ENCODE measurements around the gene OPCML.

Gene OPCML

GRCh38 chr11:133041181-133041580 lies 491.1 kb downstream of the OPCML start:
- no peak for DNase-seq (ENCODE audit: low spot score)
- in situ Hi-C loops (cut with MboI; ENCODE audit: low sequenced_read_pairs, unreplicated experiment) = no loop called here
- no peak for TF ChIP-seq CTCF (IDR thresholded peaks at IDR 0.05; ENCODE audit: borderline replicate concordance, control extremely low read depth, extremely low read depth, insufficient read depth, missing control alignments)

- no peak for DNase-seq (ENCODE audit: low spot score)
- TF ChIP-seq CTCF (IDR thresholded peaks at IDR 0.05; ENCODE audit: borderline replicate concordance, control extremely low read depth, extremely low read depth, insufficient read depth, missing control alignments) = no peak
- in situ Hi-C loops (cut with MboI; ENCODE audit: low sequenced_read_pairs, unreplicated experiment) = no loop called here
Observed at GRCh38 chr11:133040289-133040900, 491.9 kb downstream of the OPCML start.

GRCh38 chr11:133038850-133039249 lies 493.5 kb downstream of the OPCML start:
- no peak for TF ChIP-seq CTCF (IDR thresholded peaks at IDR 0.05; ENCODE audit: borderline replicate concordance, control extremely low read depth, extremely low read depth, insufficient read depth, missing control alignments)
- DNase-seq (ENCODE audit: low spot score) = no peak
- in situ Hi-C loops (cut with MboI; ENCODE audit: low sequenced_read_pairs, unreplicated experiment) = no loop called here

- DNase-seq (ENCODE audit: low spot score) = no peak
- TF ChIP-seq CTCF (IDR thresholded peaks at IDR 0.05; ENCODE audit: borderline replicate concordance, control extremely low read depth, extremely low read depth, insufficient read depth, missing control alignments) = no peak
- in situ Hi-C loops (cut with MboI; ENCODE audit: low sequenced_read_pairs, unreplicated experiment) = no loop called here
Observed at GRCh38 chr11:133034929-133035328, 497.4 kb downstream of the OPCML start.

- in situ Hi-C loops (cut with MboI; ENCODE audit: low sequenced_read_pairs, unreplicated experiment) = no loop called here
- TF ChIP-seq CTCF (IDR thresholded peaks at IDR 0.05; ENCODE audit: borderline replicate concordance, control extremely low read depth, extremely low read depth, insufficient read depth, missing control alignments) = no peak
- no peak for DNase-seq (ENCODE audit: low spot score)
Observed at GRCh38 chr11:133029107-133029506, 503.2 kb downstream of the OPCML start.

GRCh38 chr11:133026952-133027351 lies 505.3 kb downstream of the OPCML start:
- in situ Hi-C loops (cut with MboI; ENCODE audit: low sequenced_read_pairs, unreplicated experiment) = no loop called here
- no peak for DNase-seq (ENCODE audit: low spot score)
- no peak for TF ChIP-seq CTCF (IDR thresholded peaks at IDR 0.05; ENCODE audit: borderline replicate concordance, control extremely low read depth, extremely low read depth, insufficient read depth, missing control alignments)
